SK-N-SH (cell line): ENCODE measurements around the gene ITGAE. TPM values are rescaled to one million over a fixed set of nuclear protein-coding genes. Genes with fewer than 3 reads are reported as not detected.

Experiments used
- CTCF ChIP-seq: fragments of 200-600 bp; sonication (generic); IDR thresholded peaks from 2 replicates; pipeline ENCODE4 v1.6.1; 2017; ENCODE audit warnings: antibody characterized with exemption, mild to moderate bottlenecking, moderate library complexity
- ELF1 ChIP-seq: IDR thresholded peaks from 2 replicates; pipeline ENCODE4 v1.4.0; 2012
- EP300 ChIP-seq, 2 experiments: IDR thresholded peaks; 2 replicates each; pipeline versions ENCODE4 v1.4.0 to v1.6.1; 2012; ENCODE audit warnings: borderline replicate concordance in 1 of 2, low read depth in 1 of 2, low read length in 1 of 2
- FOSL2 ChIP-seq: IDR thresholded peaks from 2 replicates; pipeline ENCODE4 v1.4.0; 2012; ENCODE audit warnings: low read depth, mild to moderate bottlenecking, moderate library complexity, borderline replicate concordance
- FOXJ3 ChIP-seq: sonication (generic); formaldehyde crosslinking; IDR thresholded peaks from 2 replicates; pipeline ENCODE4 v1.5.1; 2020; ENCODE audit warnings: mild to moderate bottlenecking, missing genetic modification reagents
- GABPA ChIP-seq: IDR thresholded peaks from 2 replicates; pipeline ENCODE4 v1.4.0; 2012; ENCODE audit warnings: low read depth, mild to moderate bottlenecking
- MAX ChIP-seq: IDR thresholded peaks from 2 replicates; pipeline ENCODE4 v1.4.0; 2012; ENCODE audit warnings: low read depth
- MEF2A ChIP-seq: IDR thresholded peaks from 2 replicates; pipeline ENCODE4 v1.4.0; 2012; ENCODE audit warnings: low read depth, borderline replicate concordance
- MXI1 ChIP-seq: IDR thresholded peaks from 2 replicates; pipeline ENCODE4 v1.6.1; 2012; ENCODE audit warnings: mild to moderate bottlenecking, low read depth, low read length, improper control_type of control experiment
- NRF1 ChIP-seq: IDR thresholded peaks from 2 replicates; pipeline ENCODE4 v1.6.1; 2012; ENCODE audit warnings: low read depth, mild to moderate bottlenecking, low read length
- PBX3 ChIP-seq: IDR thresholded peaks from 2 replicates; pipeline ENCODE4; 2012
- RCOR1 ChIP-seq: fragments of 150-350 bp; IDR thresholded peaks from 2 replicates; pipeline ENCODE4 v1.6.1; 2017; ENCODE audit warnings: antibody characterized with exemption, low read length
- SIN3A ChIP-seq: IDR thresholded peaks from 2 replicates; pipeline ENCODE4 v1.6.1; 2012; ENCODE audit warnings: low read depth, mild to moderate bottlenecking, low read length, moderate library complexity, borderline replicate concordance
- TCF12 ChIP-seq: IDR thresholded peaks from 2 replicates; pipeline ENCODE4 v1.4.0; 2012
- TEAD4 ChIP-seq: IDR thresholded peaks from 2 replicates; pipeline ENCODE4 v1.4.0; 2012; ENCODE audit warnings: mild to moderate bottlenecking, borderline replicate concordance; ENCODE audit not compliant: insufficient read depth
- USF1 ChIP-seq: IDR thresholded peaks from 2 replicates; pipeline ENCODE4 v1.4.0; 2012; ENCODE audit warnings: low read depth, borderline replicate concordance
- USF2 ChIP-seq: fragments of 150-350 bp; IDR thresholded peaks from 2 replicates; pipeline ENCODE4 v1.6.1; 2017; ENCODE audit warnings: antibody characterized with exemption, low read length, low read depth, borderline replicate concordance
- YY1 ChIP-seq: IDR thresholded peaks from 2 replicates; pipeline ENCODE4 v1.4.0; 2012; ENCODE audit warnings: low read depth, mild to moderate bottlenecking
- polyA plus RNA-seq, 3 experiments: library from polyadenylated mRNA; depleted of rRNA; stranded (reverse); fragments of >200 nt; gene quantifications; 2 replicates each; pipeline ENCODE4 v1.2.3, GENCODE V29; 2012

Gene ITGAE
- polyA plus RNA-seq, 1 of the 3 experiments (the other 2 are of a cell fraction) = 56.7 TPM

- peak; percentile 37; the same call in 1 of the 2 replicates for TF ChIP-seq RCOR1
- TF ChIP-seq TEAD4 = 0 out of 2 replicates have a peak, but pooled peaks have one; percentile 10
- no peak for TF ChIP-seq FOSL2
- no peak for TF ChIP-seq FOXJ3 (CRISPR knock-in tag)
- TF ChIP-seq MEF2A = no peak
- no peak; the same call in 1 of the 2 replicates for TF ChIP-seq MAX
- peak; percentile 62; the same call in 1 of the 2 replicates for TF ChIP-seq NRF1
- peak; percentile 81 for TF ChIP-seq CTCF
- peak; percentile 15; the same call in 1 of the 2 replicates for TF ChIP-seq TCF12
- TF ChIP-seq SIN3A = peak; percentile 96; the same call in 1 of the 2 replicates
- TF ChIP-seq USF2 = no peak
- TF ChIP-seq EP300 (IDR thresholded peaks at IDR 0.05; ENCODE audit: borderline replicate concordance in 1 of 2, low read depth in 1 of 2, low read length in 1 of 2) = peak in 1 of 2 experiments; percentile 44; a peak in 1 of 4 replicates
- peak; percentile 32; the same call in 1 of the 2 replicates for TF ChIP-seq GABPA
- TF ChIP-seq PBX3 = no peak
- TF ChIP-seq MXI1 = no peak; the same call in 1 of the 2 replicates
- TF ChIP-seq USF1 = peak; percentile 44; the same call in 1 of the 2 replicates
- TF ChIP-seq YY1 = peak; percentile 91
- peak; percentile 52; the same call in 1 of the 2 replicates for TF ChIP-seq ELF1
Observed at GRCh38 chr17:3845621-3846436, 44.8 kb upstream of the ITGAE start, which contains the start of gene NCBP3 (continued).
